Neuron (in vitro differentiated cells): Measurements from ENCODE around the gene STOML1.
A peak's percentile ranks its signal among the peaks of the same experiment; 100 is the strongest.

ENCODE experiments used
- H2AFZ ChIP-seq: one replicate; pipeline ENCODE4 v1.6.1; 2013; ENCODE audit warnings: low read depth, mild to moderate bottlenecking, inconsistent platforms, low read length, moderate library complexity
- H3K27me3 ChIP-seq: one replicate; pipeline ENCODE4 v1.6.1; 2013; ENCODE audit warnings: low read length; ENCODE audit not compliant: insufficient read depth
- H3K36me3 ChIP-seq: one replicate; pipeline ENCODE4 v1.6.1; 2013; ENCODE audit warnings: low read length; ENCODE audit not compliant: insufficient read depth
- H3K4me1 ChIP-seq: one replicate; pipeline ENCODE4 v1.6.1; 2013; ENCODE audit warnings: low read length; ENCODE audit not compliant: insufficient read depth
- H3K4me3 ChIP-seq: 2 replicates; pipeline ENCODE4 v1.5.1; 2013; ENCODE audit warnings: mild to moderate bottlenecking, low read length, moderate library complexity
- H3K9me3 ChIP-seq: one replicate; pipeline ENCODE4 v1.6.1; 2013; ENCODE audit warnings: low read length

The STOML1 gene

GRCh38 chr15:73950831-73951561, 41.1 kb downstream of the STOML1 start:
- H3K9me3 ChIP-seq: no peaks in the 10 kb centered on the region
- no peaks in the 10 kb centered on the region for H3K27me3 ChIP-seq
- peak overlapping the region; percentile 1 for H3K4me3 ChIP-seq
- peaks cover 23% of the 10 kb centered on the region for H3K4me1 ChIP-seq
- H2AFZ ChIP-seq: peak overlapping the region; percentile 11
- peaks cover 3% of the 10 kb centered on the region for H3K36me3 ChIP-seq

DNA sequence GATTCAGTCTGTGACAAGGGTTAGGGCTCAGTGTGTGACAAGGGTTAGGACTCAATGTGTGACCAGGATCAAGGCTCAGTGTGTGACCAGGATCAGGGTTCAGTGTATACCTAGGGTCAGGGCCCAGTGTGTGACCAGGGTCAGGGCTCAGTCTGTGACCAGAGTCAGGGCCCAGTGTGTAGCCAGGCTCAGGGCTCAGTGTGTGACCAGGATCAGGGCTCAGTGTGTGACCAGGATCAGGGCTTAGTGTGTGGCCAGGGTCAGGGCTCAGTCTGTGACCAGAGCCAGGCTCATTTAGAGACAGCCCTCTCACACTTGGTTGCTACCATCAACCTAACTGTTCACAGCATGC, 41.6 kb downstream of the STOML1 start:
- H3K4me1 ChIP-seq: peaks cover 23% of the 10 kb centered on the region
- H3K4me3 ChIP-seq: no peak overlapping the region
- no peak overlapping the region for H2AFZ ChIP-seq
- H3K36me3 ChIP-seq: peaks cover 3% of the 10 kb centered on the region
- no peaks in the 10 kb centered on the region for H3K9me3 ChIP-seq
- no peaks in the 10 kb centered on the region for H3K27me3 ChIP-seq

- Histone ChIP-seq H3K4me3 (no peak overlapping the region), H3K36me3 (peaks cover 3% of the 10 kb centered on the region), H2AFZ (no peak overlapping the region), H3K9me3 (no peaks in the 10 kb centered on the region), H3K4me1 (peaks cover 23% of the 10 kb centered on the region), H3K27me3 (no peaks in the 10 kb centered on the region)
These were observed 42.6 kb downstream of the STOML1 start for GRCh38 chr15:73949496-73949895.

DNA sequence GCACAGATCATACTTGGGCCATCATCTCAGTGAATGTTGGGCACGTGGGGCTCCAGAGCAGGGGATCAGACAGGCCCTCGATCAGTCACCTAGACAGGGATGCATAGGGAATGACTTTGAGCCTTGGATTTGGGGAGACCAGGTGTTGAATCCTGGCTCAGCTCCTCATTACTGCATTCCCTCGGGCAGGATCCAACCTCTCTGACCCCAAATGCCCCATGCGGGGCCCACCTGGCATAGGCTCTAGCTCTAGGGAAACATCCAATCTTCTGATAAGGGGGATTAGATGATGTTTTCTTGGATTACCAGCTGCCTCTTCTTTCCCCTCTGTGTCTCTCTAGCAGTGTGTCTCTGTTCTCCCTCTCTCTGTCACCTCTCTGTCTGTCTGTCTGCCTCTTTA, 43.1 kb downstream of the STOML1 start:
- H3K36me3 ChIP-seq: peaks cover 3% of the 10 kb centered on the region

GRCh38 chr15:73948396-73948795, 43.7 kb downstream of the STOML1 start:
- Histone ChIP-seq H3K4me3 (no peak overlapping the region), H3K27me3 (no peaks in the 10 kb centered on the region), H2AFZ (no peak overlapping the region), H3K4me1 (peaks cover 20% of the 10 kb centered on the region), H3K36me3 (peaks cover 3% of the 10 kb centered on the region), H3K9me3 (no peaks in the 10 kb centered on the region)

More for the DNA sequence above, 43.1 kb downstream of the STOML1 start:
- H2AFZ ChIP-seq: no peak overlapping the region
- H3K4me1 ChIP-seq: peaks cover 23% of the 10 kb centered on the region
- H3K4me3 ChIP-seq: no peak overlapping the region
- no peaks in the 10 kb centered on the region for H3K9me3 ChIP-seq
- no peaks in the 10 kb centered on the region for H3K27me3 ChIP-seq

GRCh38 chr15:73947651-73948050, 44.4 kb downstream of the STOML1 start:
- peaks cover 3% of the 10 kb centered on the region for H3K36me3 ChIP-seq
- H3K27me3 ChIP-seq: no peaks in the 10 kb centered on the region
- no peak overlapping the region for H3K4me3 ChIP-seq
- H3K4me1 ChIP-seq: peaks cover 17% of the 10 kb centered on the region
- no peaks in the 10 kb centered on the region for H3K9me3 ChIP-seq
- H2AFZ ChIP-seq: no peak overlapping the region

DNA sequence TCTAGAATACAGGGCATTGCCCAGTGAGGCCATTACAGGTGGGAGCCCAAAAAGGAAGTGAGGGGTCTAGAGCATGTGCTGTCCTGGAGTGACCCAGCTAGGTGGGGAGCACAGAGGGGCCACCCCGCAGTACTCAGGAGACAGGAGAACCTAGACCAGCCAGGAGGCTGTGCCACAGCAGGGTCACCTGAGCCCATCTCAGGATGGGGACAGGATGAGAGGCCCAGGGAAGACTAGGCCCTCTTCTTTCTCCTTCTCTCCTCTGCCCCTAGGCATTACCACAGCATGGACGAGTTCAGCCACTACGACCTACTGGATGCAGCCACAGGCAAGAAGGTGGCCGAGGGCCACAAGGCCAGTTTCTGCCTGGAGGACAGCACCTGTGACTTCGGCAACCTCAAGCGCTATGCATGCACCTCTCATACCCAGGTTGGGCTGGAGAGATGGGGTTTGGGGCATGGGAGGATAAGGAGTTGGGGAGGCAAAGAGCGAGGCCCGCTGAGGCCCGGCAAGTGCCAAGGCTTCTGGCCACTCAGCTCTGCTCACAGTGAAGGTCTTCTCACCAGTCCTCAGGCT, 45.2 kb downstream of the STOML1 start:
- Histone ChIP-seq H3K36me3 (peaks cover 3% of the 10 kb centered on the region), H3K4me1 (peaks cover 10% of the 10 kb centered on the region), H3K9me3 (no peaks in the 10 kb centered on the region), H3K4me3 (no peak overlapping the region), H3K27me3 (no peaks in the 10 kb centered on the region), H2AFZ (no peak overlapping the region)

- H3K36me3 ChIP-seq: peaks cover 3% of the 10 kb centered on the region
These were observed 45.9 kb downstream of the STOML1 start for GRCh38 chr15:73946046-73946721.

DNA sequence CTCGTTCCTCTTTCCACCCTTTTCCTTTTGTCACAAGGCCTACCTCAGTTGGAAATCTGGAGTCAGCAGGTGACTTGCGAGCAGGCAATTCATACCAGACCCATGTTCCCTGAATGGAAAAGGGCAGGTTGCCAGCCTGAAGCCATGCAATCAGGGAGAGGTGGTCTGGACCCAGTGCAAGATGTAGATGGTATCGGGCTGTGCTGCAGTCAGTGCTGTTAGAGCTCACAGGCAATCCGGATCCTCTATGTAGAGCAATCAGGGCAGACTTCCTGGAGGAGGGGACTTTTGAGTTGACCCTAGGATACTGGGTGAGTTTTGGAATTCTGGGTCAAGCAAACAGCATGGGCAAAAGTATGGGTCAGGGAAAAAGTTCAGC, 47.0 kb downstream of the STOML1 start:
- Histone ChIP-seq H3K27me3 (no peaks in the 10 kb centered on the region), H2AFZ (no peak overlapping the region)

More at GRCh38 chr15:73946046-73946721, 45.9 kb downstream of the STOML1 start:
- no peak overlapping the region for H2AFZ ChIP-seq
- no peaks in the 10 kb centered on the region for H3K27me3 ChIP-seq
- no peaks in the 10 kb centered on the region for H3K9me3 ChIP-seq
- H3K4me1 ChIP-seq: peaks cover 3% of the 10 kb centered on the region
- no peak overlapping the region for H3K4me3 ChIP-seq

GRCh38 chr15:73944161-73945129, 47.6 kb downstream of the STOML1 start:
- no peaks in the 10 kb centered on the region for H3K4me1 ChIP-seq
- H3K36me3 ChIP-seq: no peaks in the 10 kb centered on the region
- no peaks in the 10 kb centered on the region for H3K27me3 ChIP-seq
- no peak overlapping the region for H2AFZ ChIP-seq
- H3K9me3 ChIP-seq: no peaks in the 10 kb centered on the region
- H3K4me3 ChIP-seq: no peak overlapping the region

More for the DNA sequence above, 47.0 kb downstream of the STOML1 start:
- Histone ChIP-seq H3K4me3 (no peak overlapping the region), H3K36me3 (peaks cover 3% of the 10 kb centered on the region), H3K4me1 (no peaks in the 10 kb centered on the region), H3K9me3 (no peaks in the 10 kb centered on the region)

DNA sequence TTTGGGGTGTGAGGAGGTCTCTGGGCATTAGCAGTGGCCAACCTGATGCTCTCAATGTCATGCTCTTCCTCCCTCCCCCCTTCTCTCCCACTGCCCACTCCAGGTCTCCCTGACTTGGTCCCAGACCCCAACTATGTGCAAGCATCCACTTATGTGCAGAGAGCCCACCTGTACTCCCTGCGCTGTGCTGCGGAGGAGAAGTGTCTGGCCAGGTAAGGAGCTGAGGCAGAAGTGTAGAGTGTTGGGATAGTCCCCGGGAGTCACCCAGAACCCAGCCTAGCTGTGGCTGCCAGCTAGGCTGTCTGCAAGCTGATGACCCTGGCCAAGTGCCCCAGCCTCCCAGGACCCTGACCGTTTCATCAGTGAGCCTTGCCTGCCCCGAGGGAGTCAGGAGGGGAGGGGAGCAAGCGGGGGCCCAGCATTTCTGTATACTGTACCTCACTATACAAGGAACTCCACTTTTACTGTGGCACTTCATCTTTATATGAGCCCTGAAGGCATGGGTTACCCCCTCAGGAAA, 49.3 kb downstream of the STOML1 start:
- peaks cover 3% of the 10 kb centered on the region for H3K4me1 ChIP-seq

GRCh38 chr15:73941871-73942635, 50.0 kb downstream of the STOML1 start:
- peaks cover 5% of the 10 kb centered on the region for H3K4me1 ChIP-seq
- H2AFZ ChIP-seq: no peak overlapping the region
- H3K4me3 ChIP-seq: no peak overlapping the region
- no peaks in the 10 kb centered on the region for H3K36me3 ChIP-seq
- no peaks in the 10 kb centered on the region for H3K9me3 ChIP-seq
- no peaks in the 10 kb centered on the region for H3K27me3 ChIP-seq

More for the DNA sequence above, 49.3 kb downstream of the STOML1 start:
- Histone ChIP-seq H3K36me3 (no peaks in the 10 kb centered on the region), H3K4me3 (no peak overlapping the region), H3K9me3 (no peaks in the 10 kb centered on the region), H3K27me3 (no peaks in the 10 kb centered on the region), H2AFZ (no peak overlapping the region)
